Natural killer cell (primary cell): ENCODE data around the gene RACK1. TPM values are rescaled to one million over a fixed set of nuclear protein-coding genes. Genes with fewer than 3 reads are reported as not detected.

Experiments
- ATAC-seq, 3 donors: fragments of 150-1000 bp in 2 of 3; fragments of 200-7000 bp in 1 of 3; cut with Tn5 transposase; 1 replicate in 1 of 3; 2 replicates in 2 of 3; pipeline ENCODE4 v1.10.0; 2021; ENCODE audit warnings: mild to moderate bottlenecking in 2 of 3, moderate library complexity in 2 of 3
- DNase-seq, 2 donors: peaks; one replicate each; pipeline versions ENCODE4 v3.0.0 to v3.0.0-alpha.2; 2013 to 2021; ENCODE audit warnings: mixed read lengths in 1 of 2
- H3K27ac ChIP-seq: one replicate; pipeline ENCODE4 v1.5.1; 2013; ENCODE audit warnings: mild to moderate bottlenecking, low read length
- H3K27me3 ChIP-seq: one replicate; pipeline ENCODE4 v1.6.1; 2013; ENCODE audit warnings: low read length; ENCODE audit not compliant: control insufficient read depth, insufficient read depth
- H3K36me3 ChIP-seq: one replicate; pipeline ENCODE4 v1.6.1; 2013; ENCODE audit warnings: low read length; ENCODE audit not compliant: control insufficient read depth, insufficient read depth
- H3K4me1 ChIP-seq: one replicate; pipeline ENCODE4 v1.6.1; 2013; ENCODE audit warnings: low read length; ENCODE audit not compliant: control insufficient read depth, insufficient read depth
- H3K4me3 ChIP-seq: one replicate; pipeline ENCODE4 v1.5.1; 2013; ENCODE audit warnings: low read length
- H3K9me3 ChIP-seq: one replicate; pipeline ENCODE4 v1.6.1; 2013; ENCODE audit warnings: low read length; ENCODE audit not compliant: control insufficient read depth, insufficient read depth
- H3K27ac Mint-ChIP-seq, 2 donors: one replicate each; pipeline ENCODE4 v1.8.0; 2022; ENCODE audit warnings: mild to moderate bottlenecking in 2 of 2, mixed read lengths in 2 of 2, moderate library complexity in 1 of 2
- H3K27me3 Mint-ChIP-seq, 2 donors: one replicate each; pipeline ENCODE4 v1.8.0; 2022; ENCODE audit warnings: low read depth in 2 of 2, mixed read lengths in 2 of 2
- H3K36me3 Mint-ChIP-seq: one replicate; pipeline ENCODE4 v1.8.0; 2022; ENCODE audit warnings: mixed read lengths
- H3K4me1 Mint-ChIP-seq, 2 donors: one replicate each; pipeline ENCODE4 v1.8.0; 2022; ENCODE audit warnings: mixed read lengths in 2 of 2
- H3K4me3 Mint-ChIP-seq: one replicate; pipeline ENCODE4 v1.8.0; 2022; ENCODE audit warnings: mild to moderate bottlenecking, moderate library complexity, mixed read lengths
- H3K9me3 Mint-ChIP-seq, 2 donors: one replicate each; pipeline ENCODE4 v1.8.0; 2022; ENCODE audit warnings: mixed read lengths in 2 of 2
- WGBS: methylation state at CpG from one replicate; pipeline ENCODE4 v1.1.7; 2013; ENCODE audit warnings: missing lambda C conversion rate; ENCODE audit not compliant: insufficient coverage; 5-methylcytosine and 5-hydroxymethylcytosine counted together
- intact Hi-C: fragments of 100-400 bp; cut with micrococcal nuclease; formaldehyde crosslinking; loops from one replicate; pipeline ENCODE4 v1.14.2; 2022
- total RNA-seq, 4 donors: library from RNA; stranded (reverse); fragments of 120-200 nt in 1 of 4; gene quantifications; one replicate each; pipeline versions ENCODE4 v1.2.3 to v1.2.4, GENCODE V29; 2013 to 2022
- TF ChIP-seq, protein P1 (sequence below): fragments of 200-600 bp; IDR thresholded peaks from one replicate; pipeline ENCODE4 v1.8.0; 2022; ENCODE audit warnings: antibody characterized with exemption

The RACK1 gene
- total RNA-seq, 3 donors from 2014 or later (not counting 1 experiment from before 2014, with no cell fraction given), result 1,089 to 1,233 (median 1,138) TPM

DNA sequence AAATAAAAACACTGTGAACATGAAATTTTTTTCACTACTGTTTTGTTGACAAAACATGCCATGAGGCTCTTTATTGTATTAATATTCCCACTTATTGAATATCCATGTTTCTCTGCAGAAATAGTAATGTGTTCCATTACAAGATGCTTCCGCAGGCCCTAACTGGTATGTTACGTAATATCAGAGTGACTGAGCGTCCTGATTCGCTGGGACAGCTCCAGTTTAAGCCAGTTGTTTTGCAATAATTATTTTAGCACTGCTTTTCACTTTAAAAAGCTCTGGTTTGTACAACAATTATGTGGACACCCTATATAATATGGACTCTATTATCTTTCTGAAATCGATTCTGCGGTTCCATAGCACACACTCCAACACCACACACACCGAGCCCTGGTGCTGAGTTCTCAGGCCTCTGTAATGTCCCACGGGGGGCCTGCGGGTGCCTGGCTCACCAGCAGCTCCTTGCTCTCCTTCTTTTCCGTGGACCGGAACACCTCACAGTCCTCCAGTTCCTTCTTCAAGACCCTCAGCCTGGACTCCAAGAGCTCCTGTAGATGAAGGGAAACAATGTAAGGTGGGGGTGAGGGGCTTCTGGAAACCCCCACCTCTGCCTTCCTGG is 40.5 kb downstream of the RACK1 start:
- Histone ChIP-seq H3K4me3 (no peak overlapping the region), H3K27ac (no peak overlapping the region), H3K9me3 (no peaks in the 10 kb centered on the region), H3K36me3 (no peaks in the 10 kb centered on the region), H3K4me1 (peaks cover 38% of the 10 kb centered on the region), H3K27me3 (peaks cover 10% of the 10 kb centered on the region)
- Mint-ChIP-seq H3K27ac (no peak overlapping the region), H3K27me3 (peaks cover 32 to 33% of the 10 kb centered on the region in 2 donors), H3K4me1 (peaks cover 30 to 45% of the 10 kb centered on the region in 2 donors), H3K36me3 (peaks cover 9% of the 10 kb centered on the region), H3K4me3 (peak overlapping the region; percentile 90), H3K9me3 (no peaks in the 10 kb centered on the region)
- TF ChIP-seq, protein P1, sequence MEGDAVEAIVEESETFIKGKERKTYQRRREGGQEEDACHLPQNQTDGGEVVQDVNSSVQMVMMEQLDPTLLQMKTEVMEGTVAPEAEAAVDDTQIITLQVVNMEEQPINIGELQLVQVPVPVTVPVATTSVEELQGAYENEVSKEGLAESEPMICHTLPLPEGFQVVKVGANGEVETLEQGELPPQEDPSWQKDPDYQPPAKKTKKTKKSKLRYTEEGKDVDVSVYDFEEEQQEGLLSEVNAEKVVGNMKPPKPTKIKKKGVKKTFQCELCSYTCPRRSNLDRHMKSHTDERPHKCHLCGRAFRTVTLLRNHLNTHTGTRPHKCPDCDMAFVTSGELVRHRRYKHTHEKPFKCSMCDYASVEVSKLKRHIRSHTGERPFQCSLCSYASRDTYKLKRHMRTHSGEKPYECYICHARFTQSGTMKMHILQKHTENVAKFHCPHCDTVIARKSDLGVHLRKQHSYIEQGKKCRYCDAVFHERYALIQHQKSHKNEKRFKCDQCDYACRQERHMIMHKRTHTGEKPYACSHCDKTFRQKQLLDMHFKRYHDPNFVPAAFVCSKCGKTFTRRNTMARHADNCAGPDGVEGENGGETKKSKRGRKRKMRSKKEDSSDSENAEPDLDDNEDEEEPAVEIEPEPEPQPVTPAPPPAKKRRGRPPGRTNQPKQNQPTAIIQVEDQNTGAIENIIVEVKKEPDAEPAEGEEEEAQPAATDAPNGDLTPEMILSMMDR, result no peak
- no peak for ATAC-seq
- DNase-seq, result no peak
- intact Hi-C loops, result no loop called here
- 70% methylated on average over 9 of the region's 11 CpGs for WGBS

DNA sequence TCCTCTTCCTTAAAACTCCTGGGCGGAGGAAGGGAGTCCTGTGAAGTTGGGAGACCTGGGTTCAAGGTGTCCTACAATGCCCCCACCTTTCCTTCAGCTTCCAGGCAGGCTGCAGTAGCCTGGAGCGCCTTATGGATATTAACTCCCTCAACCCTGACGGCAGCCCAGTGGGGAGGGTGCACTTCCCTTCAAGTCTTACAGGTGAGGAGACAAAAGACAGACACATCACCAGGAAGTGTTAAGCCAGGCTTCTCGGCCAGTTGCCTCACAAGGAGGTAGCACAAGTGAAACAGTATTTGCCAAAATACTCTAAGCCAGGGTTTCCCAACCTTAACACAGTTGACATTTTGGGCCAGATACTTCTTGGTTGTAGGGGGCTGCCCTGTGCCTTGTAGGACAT is 42.9 kb downstream of the RACK1 start:
- H3K36me3 ChIP-seq, result no peaks in the 10 kb centered on the region
- no peak overlapping the region for H3K4me3 Mint-ChIP-seq
- no peak overlapping the region for H3K27ac ChIP-seq
- H3K4me3 ChIP-seq, result no peak overlapping the region
- no peak for DNase-seq
- no peaks in the 10 kb centered on the region for H3K9me3 ChIP-seq
- TF ChIP-seq, protein P1, result no peak
- H3K27ac Mint-ChIP-seq, result no peak overlapping the region
- H3K4me1 ChIP-seq, result peaks cover 20% of the 10 kb centered on the region
- H3K4me1 Mint-ChIP-seq, result peaks cover 6 to 21% of the 10 kb centered on the region in 2 donors
- no peaks in the 10 kb centered on the region for H3K36me3 Mint-ChIP-seq
- ATAC-seq, result no peak
- H3K9me3 Mint-ChIP-seq, result no peaks in the 10 kb centered on the region
- H3K27me3 ChIP-seq, result peaks cover 5% of the 10 kb centered on the region
- H3K27me3 Mint-ChIP-seq, result peaks cover 20 to 25% of the 10 kb centered on the region in 2 donors
- intact Hi-C loops, result no loop called here
- WGBS, result 81% methylated on average over 4 of the region's 4 CpGs

DNA sequence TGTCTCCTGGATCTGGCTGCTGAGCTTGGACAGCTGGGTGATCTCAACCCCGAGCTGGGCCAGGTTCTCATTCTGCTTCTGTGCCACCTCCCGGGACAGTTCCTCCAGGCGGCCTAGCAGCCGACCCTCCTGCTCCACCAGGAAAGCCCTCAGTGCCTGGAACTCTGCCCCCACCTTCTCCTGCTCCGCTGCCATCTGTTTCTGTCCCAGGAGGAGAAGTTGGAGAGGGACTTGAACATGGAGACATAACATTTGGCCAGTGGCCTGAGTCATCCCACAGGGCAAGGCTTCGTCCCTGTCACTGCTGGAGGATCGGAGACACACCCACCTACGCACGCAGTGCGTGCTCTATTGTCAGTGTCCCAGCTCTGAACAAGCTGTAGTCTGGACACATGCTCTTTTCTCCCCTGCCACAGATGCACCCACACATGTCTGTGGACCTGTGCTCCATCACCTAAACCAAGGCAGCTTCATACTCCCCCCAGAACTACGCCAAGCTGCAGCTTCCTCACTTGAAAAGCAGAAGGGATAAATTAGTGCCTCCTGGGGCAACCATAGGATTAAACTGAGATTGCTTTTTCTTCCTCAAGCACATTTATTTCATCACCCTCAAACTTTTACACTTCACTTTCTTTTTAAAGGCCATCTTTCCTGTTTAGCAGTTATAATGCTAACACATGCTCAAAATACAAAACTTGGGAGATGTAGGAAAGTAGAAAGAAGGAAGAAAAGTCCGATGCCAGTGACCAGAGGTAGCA is 43.6 kb downstream of the RACK1 start:
- intact Hi-C loops, result no loop called here

More for the DNA sequence above, 43.6 kb downstream of the RACK1 start:
- Histone ChIP-seq H3K36me3 (no peaks in the 10 kb centered on the region), H3K4me1 (peaks cover 12% of the 10 kb centered on the region), H3K27me3 (no peaks in the 10 kb centered on the region), H3K27ac (no peak overlapping the region), H3K4me3 (no peak overlapping the region), H3K9me3 (no peaks in the 10 kb centered on the region)
- H3K4me1 Mint-ChIP-seq, result peaks cover 0 to 14% of the 10 kb centered on the region in 2 donors
- TF ChIP-seq, protein P1, result no peak
- H3K4me3 Mint-ChIP-seq, result no peak overlapping the region
- no peak for ATAC-seq
- WGBS, result 83% methylated on average over 12 of the region's 12 CpGs
- H3K27me3 Mint-ChIP-seq, result peaks cover 16 to 20% of the 10 kb centered on the region in 2 donors
- no peaks in the 10 kb centered on the region for H3K36me3 Mint-ChIP-seq
- H3K27ac Mint-ChIP-seq, result no peak overlapping the region
- no peak for DNase-seq
- no peaks in the 10 kb centered on the region for H3K9me3 Mint-ChIP-seq
